AG09319 (cell line): Measurements from ENCODE around the gene GABBR2.

Experiments used
- DNase-seq: peaks from one replicate; pipeline ENCODE4 v3.0.0-alpha.2; 2010; ENCODE audit warnings: low read depth; ENCODE audit errors: extremely low read depth
- TF ChIP-seq, protein P1 (sequence below): IDR thresholded peaks from 2 replicates; pipeline ENCODE4 v1.5.1; 2011; ENCODE audit warnings: low read depth, mild to moderate bottlenecking, inconsistent platforms, low read length, moderate library complexity

The GABBR2 gene

DNA sequence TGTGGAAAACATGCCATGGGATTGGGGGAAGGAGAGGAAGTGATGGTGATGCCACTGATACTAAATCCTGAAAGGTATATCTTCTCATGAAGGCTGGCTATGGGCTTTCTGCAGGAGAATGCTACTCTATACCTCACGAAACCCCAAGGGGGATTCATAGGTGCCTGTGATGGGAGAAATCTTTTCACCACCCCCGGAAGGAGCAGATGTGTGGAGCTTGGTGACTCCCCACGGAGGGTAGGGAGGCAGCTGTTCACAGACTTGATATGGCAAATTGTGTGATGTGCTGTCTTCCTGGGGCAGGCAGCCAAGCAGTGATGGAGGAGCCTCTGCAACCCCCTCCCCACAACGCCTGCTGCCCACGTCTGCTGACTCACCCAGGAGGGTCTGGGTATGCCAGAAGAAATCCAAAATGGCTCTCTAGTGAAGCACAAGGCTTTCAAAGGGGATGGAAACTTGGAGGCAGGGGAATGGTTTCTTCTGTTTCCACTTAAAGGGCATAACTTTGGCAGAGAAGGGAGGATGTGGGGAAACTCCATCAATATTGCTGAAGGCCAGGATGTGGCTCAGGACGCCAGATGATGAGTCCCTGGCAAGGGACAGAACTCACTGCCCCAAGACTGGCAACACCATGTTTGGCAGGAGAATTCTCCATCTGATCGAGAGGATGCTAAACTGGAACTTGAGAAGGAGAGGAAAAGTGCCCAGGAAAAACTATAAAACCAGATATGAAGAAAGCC is 188.3 kb downstream of the GABBR2 start:
- TF ChIP-seq, protein P1, sequence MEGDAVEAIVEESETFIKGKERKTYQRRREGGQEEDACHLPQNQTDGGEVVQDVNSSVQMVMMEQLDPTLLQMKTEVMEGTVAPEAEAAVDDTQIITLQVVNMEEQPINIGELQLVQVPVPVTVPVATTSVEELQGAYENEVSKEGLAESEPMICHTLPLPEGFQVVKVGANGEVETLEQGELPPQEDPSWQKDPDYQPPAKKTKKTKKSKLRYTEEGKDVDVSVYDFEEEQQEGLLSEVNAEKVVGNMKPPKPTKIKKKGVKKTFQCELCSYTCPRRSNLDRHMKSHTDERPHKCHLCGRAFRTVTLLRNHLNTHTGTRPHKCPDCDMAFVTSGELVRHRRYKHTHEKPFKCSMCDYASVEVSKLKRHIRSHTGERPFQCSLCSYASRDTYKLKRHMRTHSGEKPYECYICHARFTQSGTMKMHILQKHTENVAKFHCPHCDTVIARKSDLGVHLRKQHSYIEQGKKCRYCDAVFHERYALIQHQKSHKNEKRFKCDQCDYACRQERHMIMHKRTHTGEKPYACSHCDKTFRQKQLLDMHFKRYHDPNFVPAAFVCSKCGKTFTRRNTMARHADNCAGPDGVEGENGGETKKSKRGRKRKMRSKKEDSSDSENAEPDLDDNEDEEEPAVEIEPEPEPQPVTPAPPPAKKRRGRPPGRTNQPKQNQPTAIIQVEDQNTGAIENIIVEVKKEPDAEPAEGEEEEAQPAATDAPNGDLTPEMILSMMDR, result no peak
- no peak for DNase-seq

DNA sequence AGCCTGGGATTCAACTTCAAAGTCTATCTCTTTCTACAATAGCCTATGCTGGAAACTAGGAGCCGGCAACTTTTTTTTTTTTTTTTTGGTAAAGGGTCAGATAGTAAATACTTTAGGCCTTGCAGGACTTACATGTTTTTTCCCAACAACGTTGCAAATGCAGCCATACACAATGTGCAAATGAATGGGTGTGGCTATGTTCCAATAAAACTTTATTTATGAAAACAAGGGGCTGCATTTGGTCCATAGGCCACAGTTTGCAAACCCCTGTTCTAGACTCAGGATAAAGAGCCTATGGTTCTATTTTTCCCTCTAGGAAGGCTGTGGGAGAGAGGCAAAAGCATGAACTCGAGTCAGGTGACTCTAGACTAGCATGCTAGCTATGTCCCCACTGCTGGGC is 189.1 kb downstream of the GABBR2 start:
- no peak for DNase-seq
- TF ChIP-seq, protein P1, result no peak

DNA sequence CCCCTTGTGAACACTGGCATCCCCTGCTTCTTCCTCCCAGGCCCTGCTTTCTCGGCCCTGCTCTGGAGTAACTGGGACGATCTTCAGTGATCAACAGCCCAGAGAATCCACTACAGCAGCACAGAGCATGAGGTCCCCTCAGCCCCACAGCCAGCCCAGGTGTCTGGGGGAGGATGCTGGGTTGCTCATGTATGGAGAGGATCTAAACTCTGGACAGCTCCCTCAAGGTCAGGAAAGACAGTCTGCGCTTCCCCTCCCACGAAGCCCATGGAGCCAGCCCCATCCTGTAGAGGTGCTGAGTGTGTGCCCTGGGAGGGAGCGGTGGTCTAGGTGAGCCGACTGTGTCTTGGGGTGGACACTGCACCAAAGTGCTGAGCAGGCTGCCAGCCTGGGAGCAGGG is 190.2 kb downstream of the GABBR2 start:
- TF ChIP-seq, protein P1, result no peak
- DNase-seq, result no peak

DNA sequence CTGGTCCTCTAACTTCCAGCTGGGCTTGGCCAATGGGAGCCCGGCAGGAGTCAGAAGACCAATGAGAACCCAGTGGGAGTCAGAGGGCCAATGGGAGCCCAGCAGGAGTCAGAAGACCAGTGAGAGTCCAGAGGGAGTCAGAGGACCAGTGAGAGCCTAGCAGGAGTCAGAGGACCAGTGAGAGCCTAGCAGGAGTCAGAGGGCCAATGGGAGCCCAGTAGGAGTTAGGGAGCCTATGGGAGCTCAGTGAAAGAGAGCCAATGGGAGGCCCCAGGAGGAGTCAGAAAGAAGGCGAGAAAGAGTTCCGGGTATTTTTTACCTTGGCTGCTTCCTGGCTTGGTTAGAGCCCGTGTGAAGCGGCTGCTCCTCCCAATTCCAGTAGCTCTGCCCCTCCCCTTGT is 191.0 kb downstream of the GABBR2 start:
- TF ChIP-seq, protein P1, result no peak
- no peak for DNase-seq

DNA sequence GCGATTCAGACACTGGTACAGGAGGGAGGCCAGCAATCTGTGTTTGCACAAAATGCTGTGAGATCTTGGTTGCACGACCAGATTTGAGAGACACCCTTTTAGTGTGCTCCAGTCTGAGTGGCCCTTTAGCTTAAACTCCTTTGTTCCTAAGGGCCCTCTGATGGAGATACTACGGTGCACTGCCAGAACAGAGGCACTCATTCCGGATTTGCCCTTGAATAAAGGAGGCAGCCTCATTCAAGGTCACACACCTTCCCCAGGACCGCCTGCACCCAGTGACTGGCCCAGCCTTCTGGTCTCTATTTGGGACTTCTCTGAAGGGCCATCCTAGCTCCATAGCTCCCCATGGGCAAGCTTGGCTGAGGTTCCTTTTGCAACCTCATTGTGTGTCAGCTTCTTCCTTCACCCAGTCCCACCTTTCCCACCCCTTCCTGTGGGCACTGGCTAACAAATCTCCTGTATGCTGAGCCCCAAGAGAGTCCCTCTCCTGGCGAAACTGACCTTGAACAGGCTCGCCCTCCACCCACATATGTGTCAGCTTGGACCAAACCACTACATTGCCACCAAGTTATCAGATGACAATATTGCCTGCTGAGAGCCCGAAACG is 191.7 kb downstream of the GABBR2 start:
- TF ChIP-seq, protein P1, result no peak
- no peak for DNase-seq

DNA sequence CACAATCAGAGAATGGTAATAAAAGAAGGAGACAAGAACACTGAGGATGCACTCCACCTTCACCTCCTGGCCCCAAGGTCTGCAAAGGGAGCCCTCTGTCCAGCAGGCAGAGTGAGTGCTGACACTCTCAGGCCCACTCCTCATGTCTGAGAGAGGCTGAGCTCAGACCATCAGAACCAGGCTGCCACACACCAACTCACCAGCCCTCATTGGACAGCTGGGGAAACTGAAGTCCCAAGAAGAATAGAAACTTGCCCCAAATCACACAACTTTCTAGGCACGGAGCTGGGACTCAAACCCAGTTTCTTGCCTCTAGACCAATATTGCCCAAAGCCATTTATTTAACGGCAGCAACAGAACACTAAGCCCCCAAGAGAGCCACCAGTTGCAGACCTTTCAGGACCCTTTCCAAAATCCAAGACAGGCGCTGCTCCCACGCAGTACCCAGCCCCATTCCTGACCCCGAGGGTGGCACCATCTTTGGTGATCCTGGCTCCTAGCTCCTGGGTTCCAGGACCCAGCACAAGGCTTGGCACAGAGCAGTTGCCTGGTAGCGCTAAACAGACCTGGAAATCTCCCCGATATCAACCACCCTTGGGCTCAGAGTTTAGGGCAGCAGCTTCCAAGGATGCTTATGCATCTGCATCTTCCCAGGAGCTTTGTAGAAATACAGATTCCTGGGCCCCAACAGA is 192.4 kb downstream of the GABBR2 start:
- no peak for DNase-seq
- TF ChIP-seq, protein P1, result no peak

DNA sequence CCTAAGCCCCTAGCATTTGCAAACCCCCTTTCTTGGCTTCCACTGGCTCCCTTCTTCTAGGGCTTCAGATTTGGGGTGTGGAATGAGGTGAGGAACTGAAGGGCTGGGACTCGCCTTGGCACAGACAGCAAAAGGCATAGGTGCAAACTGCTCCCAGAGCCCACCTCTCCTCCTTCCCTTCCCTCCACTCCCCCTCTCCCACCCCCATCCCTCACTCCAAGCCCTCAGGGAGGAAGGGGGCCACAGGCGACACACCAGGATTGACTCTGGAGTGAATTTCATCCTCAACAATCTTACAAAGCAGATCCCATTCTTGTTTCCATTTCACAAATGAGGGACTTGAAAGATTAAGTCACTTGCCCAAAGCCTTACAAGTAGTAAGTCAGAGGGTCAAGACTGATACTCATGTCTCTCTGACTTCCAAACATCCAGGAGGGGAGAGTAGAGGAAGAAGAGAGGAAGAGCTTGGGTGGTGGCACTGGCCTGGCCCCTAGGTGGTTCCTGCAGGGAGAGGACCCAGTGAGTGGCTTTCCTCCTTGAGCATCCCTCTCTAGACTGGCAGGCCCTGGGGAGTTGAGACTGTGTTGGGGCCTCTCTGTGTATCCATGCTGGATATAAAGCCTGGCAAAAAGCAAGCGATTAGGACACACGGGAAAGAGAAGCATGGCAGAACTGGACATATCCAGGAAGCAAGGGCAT is 193.1 kb downstream of the GABBR2 start:
- TF ChIP-seq, protein P1, result no peak
- DNase-seq, result no peak
